Caco-2 (cell line): ENCODE results near the gene PCBP4. TPM values are rescaled to one million over a fixed set of nuclear protein-coding genes. Genes with fewer than 3 reads are reported as not detected.

Experiments used
- BruUV-seq: library from RNA; stranded (reverse); fragments of 400-500 nt; replicated peaks from 2 replicates; lab custom pipeline; 2021; lab: Mats Ljungman, UMichigan
- CTCF ChIA-PET: fragments of 300-600 bp; sonication (Branson Sonifier 250); formaldehyde crosslinking; loops from one replicate; lab custom pipeline; 2022; ENCODE audit warnings: antibody characterized with exemption; lab: Charles Lee
- POLR2A ChIA-PET: fragments of 300-600 bp; sonication (Branson Sonifier 250); formaldehyde crosslinking; loops from one replicate; lab custom pipeline; 2022; ENCODE audit warnings: antibody characterized with exemption; lab: Charles Lee
- DNase-seq, 2 experiments: peaks; one replicate each; pipeline versions ENCODE4 v3.0.0 to v3.0.0-alpha.2; 2020 to 2022
- H3K27me3 ChIP-seq: replicated peaks from 2 replicates; pipeline ENCODE4 v1.6.0; 2011; ENCODE audit warnings: low read length; ENCODE audit not compliant: control insufficient read depth, insufficient read depth
- H3K36me3 ChIP-seq: 2 replicates; pipeline ENCODE4 v1.5.1; 2011; ENCODE audit warnings: low read length; ENCODE audit not compliant: control insufficient read depth, insufficient read depth
- H3K4me1 ChIP-seq: fragments of 250-450 bp; sonication (Bioruptor Pico); 2 replicates; pipeline ENCODE4 v1.5.1; 2020; ENCODE audit warnings: mild to moderate bottlenecking
- H3K4me3 ChIP-seq: 2 replicates; pipeline ENCODE4 v1.5.1; 2011; ENCODE audit warnings: low read depth, mild to moderate bottlenecking, control low read depth, low read length
- H3K9me3 ChIP-seq: fragments of 250-450 bp; sonication (Bioruptor Pico); 2 replicates; pipeline ENCODE4 v1.5.1; 2020; ENCODE audit warnings: mild to moderate bottlenecking, moderate library complexity
- H3K27ac Mint-ChIP-seq: one replicate; pipeline ENCODE4 v1.8.0; 2022; ENCODE audit warnings: mixed read lengths; ENCODE audit not compliant: unreplicated experiment
- H3K27me3 Mint-ChIP-seq: one replicate; pipeline ENCODE4 v1.8.0; 2022; ENCODE audit warnings: mixed read lengths; ENCODE audit not compliant: insufficient read depth, unreplicated experiment
- H3K36me3 Mint-ChIP-seq: one replicate; pipeline ENCODE4 v1.8.0; 2022; ENCODE audit warnings: mild to moderate bottlenecking, mixed read lengths; ENCODE audit not compliant: insufficient read depth, unreplicated experiment
- H3K4me1 Mint-ChIP-seq: one replicate; pipeline ENCODE4 v1.8.0; 2022; ENCODE audit warnings: low read depth, mixed read lengths; ENCODE audit not compliant: unreplicated experiment
- H3K4me3 Mint-ChIP-seq: one replicate; pipeline ENCODE4 v1.8.0; 2022; ENCODE audit warnings: mild to moderate bottlenecking, moderate library complexity, mixed read lengths; ENCODE audit not compliant: unreplicated experiment
- H3K9me3 Mint-ChIP-seq: one replicate; pipeline ENCODE4 v1.8.0; 2022; ENCODE audit warnings: mixed read lengths; ENCODE audit not compliant: unreplicated experiment
- intact Hi-C: fragments of 100-400 bp; cut with micrococcal nuclease; formaldehyde crosslinking; loops from one replicate; pipeline ENCODE4 v1.10.0; 2022; ENCODE audit not compliant: unreplicated experiment
- total RNA-seq: library from RNA; stranded (reverse); gene quantifications from 2 replicates; pipeline ENCODE4 v1.2.3, GENCODE V29; 2022
- TF ChIP-seq, protein P1 (sequence below), 2 experiments: fragments of 200-600 bp in 1 of 2; IDR thresholded peaks; 1 replicate in 1 of 2; 2 replicates in 1 of 2; pipeline versions ENCODE4 v1.5.1 to v1.8.0; 2011 to 2022; ENCODE audit warnings: antibody characterized with exemption in 1 of 2, control low read depth in 1 of 2, inconsistent platforms in 1 of 2, low read depth in 1 of 2, low read length in 1 of 2, mild to moderate bottlenecking in 1 of 2, moderate library complexity in 1 of 2; ENCODE audit not compliant: insufficient read depth in 1 of 2, severe bottlenecking in 1 of 2, unreplicated experiment in 1 of 2

PCBP4 gene
- total RNA-seq, 1 experiment from 2014 or later = 46.5 TPM

DNA sequence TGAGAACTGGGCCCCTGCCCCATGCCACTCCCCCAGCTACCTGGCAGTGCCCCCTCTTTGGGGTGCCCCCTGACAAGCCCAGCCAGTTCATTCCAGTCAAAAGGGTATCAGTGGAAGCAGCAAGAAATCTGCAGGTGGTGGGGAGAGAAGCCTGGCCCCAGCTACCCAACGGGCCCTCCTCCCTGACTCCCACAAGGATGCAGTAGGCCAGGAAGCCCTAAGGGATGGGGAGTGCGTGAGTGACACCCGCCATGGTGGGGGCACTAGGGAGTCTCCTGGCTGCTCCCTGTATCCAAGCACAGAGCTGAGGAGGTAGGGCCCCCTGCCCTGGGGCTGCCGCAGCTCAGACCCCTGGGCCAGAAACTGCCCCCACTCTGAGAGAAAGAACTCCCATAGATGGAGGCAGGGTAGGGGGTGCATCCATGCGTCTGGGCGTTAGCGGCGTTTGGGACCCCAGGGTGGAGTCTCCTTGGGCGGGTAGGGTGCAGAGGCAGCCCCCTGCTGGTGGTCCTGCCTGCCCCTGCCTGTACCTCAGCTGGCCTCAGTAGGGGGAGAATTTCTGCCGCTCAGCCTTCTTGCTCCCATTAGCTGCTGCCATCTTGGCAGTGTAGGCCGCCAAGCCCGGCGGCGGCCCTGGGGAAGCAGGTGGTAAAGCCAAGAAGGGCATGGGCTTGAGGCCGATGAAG, 9.6 kb downstream of the PCBP4 start:
- Histone ChIP-seq H3K9me3 (no peaks in the 10 kb centered on the region), H3K4me1 (no peaks in the 10 kb centered on the region), H3K27me3 (no peaks in the 10 kb centered on the region), H3K4me3 (no peak overlapping the region), H3K36me3 (no peaks in the 10 kb centered on the region)
- TF ChIP-seq, protein P1, sequence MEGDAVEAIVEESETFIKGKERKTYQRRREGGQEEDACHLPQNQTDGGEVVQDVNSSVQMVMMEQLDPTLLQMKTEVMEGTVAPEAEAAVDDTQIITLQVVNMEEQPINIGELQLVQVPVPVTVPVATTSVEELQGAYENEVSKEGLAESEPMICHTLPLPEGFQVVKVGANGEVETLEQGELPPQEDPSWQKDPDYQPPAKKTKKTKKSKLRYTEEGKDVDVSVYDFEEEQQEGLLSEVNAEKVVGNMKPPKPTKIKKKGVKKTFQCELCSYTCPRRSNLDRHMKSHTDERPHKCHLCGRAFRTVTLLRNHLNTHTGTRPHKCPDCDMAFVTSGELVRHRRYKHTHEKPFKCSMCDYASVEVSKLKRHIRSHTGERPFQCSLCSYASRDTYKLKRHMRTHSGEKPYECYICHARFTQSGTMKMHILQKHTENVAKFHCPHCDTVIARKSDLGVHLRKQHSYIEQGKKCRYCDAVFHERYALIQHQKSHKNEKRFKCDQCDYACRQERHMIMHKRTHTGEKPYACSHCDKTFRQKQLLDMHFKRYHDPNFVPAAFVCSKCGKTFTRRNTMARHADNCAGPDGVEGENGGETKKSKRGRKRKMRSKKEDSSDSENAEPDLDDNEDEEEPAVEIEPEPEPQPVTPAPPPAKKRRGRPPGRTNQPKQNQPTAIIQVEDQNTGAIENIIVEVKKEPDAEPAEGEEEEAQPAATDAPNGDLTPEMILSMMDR (IDR thresholded peaks at IDR 0.05; ENCODE audit: insufficient read depth in 1 of 2, low read depth in 1 of 2, low read length in 1 of 2, severe bottlenecking in 1 of 2, unreplicated experiment in 1 of 2) = no peak
- no TSS peak for BruUV-seq
- H3K4me3 Mint-ChIP-seq = no peak overlapping the region
- no peak overlapping the region for H3K27ac Mint-ChIP-seq
- ChIA-PET CTCF (no interaction called here), POLR2A (no interaction called here)
- no peaks in the 10 kb centered on the region for H3K4me1 Mint-ChIP-seq
- H3K9me3 Mint-ChIP-seq = no peaks in the 10 kb centered on the region
- H3K27me3 Mint-ChIP-seq = no peaks in the 10 kb centered on the region
- no peaks in the 10 kb centered on the region for H3K36me3 Mint-ChIP-seq
- intact Hi-C loops = no loop called here
- DNase-seq = no peak

DNA sequence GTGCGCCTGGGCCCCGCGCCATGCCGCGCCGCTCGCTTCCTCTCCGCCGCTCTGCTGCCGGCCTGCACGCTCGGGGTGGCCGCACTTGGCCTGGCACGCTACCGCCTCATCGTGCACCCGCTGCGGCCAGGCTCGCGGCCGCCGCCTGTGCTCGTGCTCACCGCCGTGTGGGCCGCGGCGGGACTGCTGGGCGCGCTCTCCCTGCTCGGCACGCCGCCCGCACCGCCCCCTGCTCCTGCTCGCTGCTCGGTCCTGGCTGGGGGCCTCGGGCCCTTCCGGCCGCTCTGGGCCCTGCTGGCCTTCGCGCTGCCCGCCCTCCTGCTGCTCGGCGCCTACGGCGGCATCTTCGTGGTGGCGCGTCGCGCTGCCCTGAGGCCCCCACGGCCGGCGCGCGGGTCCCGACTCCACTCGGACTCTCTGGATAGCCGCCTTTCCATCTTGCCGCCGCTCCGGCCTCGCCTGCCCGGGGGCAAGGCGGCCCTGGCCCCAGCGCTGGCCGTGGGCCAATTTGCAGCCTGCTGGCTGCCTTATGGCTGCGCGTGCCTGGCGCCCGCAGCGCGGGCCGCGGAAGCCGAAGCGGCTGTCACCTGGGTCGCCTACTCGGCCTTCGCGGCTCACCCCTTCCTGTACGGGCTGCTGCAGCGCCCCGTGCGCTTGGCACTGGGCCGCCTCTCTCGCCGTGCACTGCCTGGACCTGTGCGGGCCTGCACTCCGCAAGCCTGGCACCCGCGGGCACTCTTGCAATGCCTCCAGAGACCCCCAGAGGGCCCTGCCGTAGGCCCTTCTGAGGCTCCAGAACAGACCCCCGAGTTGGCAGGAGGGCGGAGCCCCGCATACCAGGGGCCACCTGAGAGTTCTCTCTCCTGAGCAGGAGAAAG, 11.1 kb downstream of the PCBP4 start:
- Mint-ChIP-seq H3K27ac (no peak overlapping the region), H3K4me1 (no peaks in the 10 kb centered on the region), H3K9me3 (no peaks in the 10 kb centered on the region), H3K36me3 (no peaks in the 10 kb centered on the region), H3K4me3 (no peak overlapping the region), H3K27me3 (peaks cover 2% of the 10 kb centered on the region)
- Histone ChIP-seq H3K36me3 (no peaks in the 10 kb centered on the region), H3K4me1 (no peaks in the 10 kb centered on the region), H3K4me3 (no peak overlapping the region), H3K9me3 (no peaks in the 10 kb centered on the region), H3K27me3 (no peaks in the 10 kb centered on the region)
- no peak for DNase-seq
- TF ChIP-seq, protein P1 (IDR thresholded peaks at IDR 0.05; ENCODE audit: insufficient read depth in 1 of 2, low read depth in 1 of 2, low read length in 1 of 2, severe bottlenecking in 1 of 2, unreplicated experiment in 1 of 2) = no peak
- ChIA-PET POLR2A (no interaction called here), CTCF (no interaction called here)
- BruUV-seq = no TSS peak
- intact Hi-C loops = no loop called here

DNA sequence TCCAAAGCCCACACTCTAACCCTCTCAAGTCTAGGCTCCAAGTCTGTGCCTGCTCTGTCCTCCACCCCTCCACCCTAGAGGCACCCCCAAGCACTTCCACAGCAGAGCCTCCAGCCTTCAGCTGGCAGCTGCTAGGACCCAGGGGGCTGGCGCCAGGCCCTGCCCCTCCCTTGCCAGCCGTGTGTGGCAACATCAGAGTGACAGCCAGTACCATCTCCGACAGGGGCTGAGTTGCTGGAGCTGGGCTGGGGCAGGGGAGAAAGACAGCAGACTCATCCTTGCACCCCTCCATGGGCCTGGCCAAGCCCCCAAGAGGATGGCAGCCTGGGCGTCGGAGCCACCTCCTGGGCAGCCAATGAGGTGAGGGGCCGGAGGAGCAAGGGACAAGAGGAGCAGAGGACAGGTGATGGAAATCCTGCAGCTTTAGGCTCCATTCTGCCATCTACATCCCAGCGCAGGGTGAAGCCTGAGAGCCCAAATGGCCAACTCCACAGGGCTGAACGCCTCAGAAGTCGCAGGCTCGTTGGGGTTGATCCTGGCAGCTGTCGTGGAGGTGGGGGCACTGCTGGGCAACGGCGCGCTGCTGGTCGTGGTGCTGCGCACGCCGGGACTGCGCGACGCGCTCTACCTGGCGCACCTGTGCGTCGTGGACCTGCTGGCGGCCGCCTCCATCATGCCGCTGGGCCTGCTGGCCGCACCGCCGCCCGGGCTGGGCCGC, 11.9 kb downstream of the PCBP4 start, which contains the start of gene GPR62:
TSS of gene GPR62 (plus strand) at position 207 of the 718 bp plus-strand sequence. CDS start at position 479, 272 bp downstream.
- no peak within 1 kb of the TSS for H3K27ac Mint-ChIP-seq
- peaks cover 2% of the 10 kb centered on the region for H3K27me3 Mint-ChIP-seq
- CTCF ChIA-PET = no interaction called here
- no peaks in the 10 kb centered on the region for H3K4me1 Mint-ChIP-seq
- H3K9me3 Mint-ChIP-seq = no peaks in the 10 kb centered on the region
- no peaks in the 10 kb centered on the region for H3K36me3 Mint-ChIP-seq
- intact Hi-C loops = no loop called here
- TF ChIP-seq, protein P1 (IDR thresholded peaks at IDR 0.05; ENCODE audit: insufficient read depth in 1 of 2, low read depth in 1 of 2, low read length in 1 of 2, severe bottlenecking in 1 of 2, unreplicated experiment in 1 of 2) = no peak
- H3K36me3 ChIP-seq = no peaks in the 10 kb centered on the region
- H3K4me1 ChIP-seq = no peaks in the 10 kb centered on the region
- H3K4me3 ChIP-seq = no peak within 1 kb of the TSS
- no TSS peak for BruUV-seq
- no peak within 1 kb of the TSS for H3K4me3 Mint-ChIP-seq
- no peaks in the 10 kb centered on the region for H3K27me3 ChIP-seq
- H3K9me3 ChIP-seq = no peaks in the 10 kb centered on the region
- POLR2A ChIA-PET = no interaction called here
- no peak for DNase-seq
